ENCODE data around the gene RHOG.
"Not testable (repeated sequence)": the region's sequence is repeated elsewhere in the genome, so short reads cannot be mapped to it uniquely, and the experiment has no call there.

RHOG gene

DNA sequence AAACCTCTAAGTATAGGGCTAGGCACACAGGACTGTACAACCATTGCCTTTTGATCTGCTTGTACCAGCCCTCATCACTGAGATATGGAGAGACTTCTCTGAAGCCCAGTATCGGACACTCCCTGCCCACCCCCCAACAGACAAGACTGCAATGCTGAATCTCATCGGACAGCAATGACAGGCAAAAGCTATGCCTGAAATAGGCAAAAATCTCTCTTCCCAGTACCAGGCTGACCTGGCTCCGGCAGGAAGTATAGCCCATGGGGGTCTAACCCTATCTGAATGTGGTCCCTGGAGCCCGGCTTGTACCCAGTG is 6.5 kb downstream of the RHOG start:
- no peak for DNase-seq

DNA sequence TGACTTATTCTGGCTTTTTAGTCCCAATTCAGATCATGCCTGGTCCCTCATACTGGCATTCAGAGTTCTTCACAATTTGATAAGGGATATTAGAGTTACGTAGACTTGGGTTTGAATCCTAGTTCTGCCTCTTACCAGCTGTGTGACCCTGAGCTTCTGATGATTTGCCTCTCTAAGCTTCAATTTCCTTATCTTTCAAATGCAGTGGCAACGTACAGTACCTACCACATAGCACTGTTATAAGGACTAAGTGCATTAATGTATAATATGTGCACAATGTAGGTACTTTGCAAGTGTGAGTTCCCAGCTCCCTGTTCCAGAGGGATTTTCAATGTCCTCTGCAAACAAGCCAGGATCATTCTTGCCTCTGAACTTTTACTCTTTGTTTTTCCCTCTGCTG is 7.3 kb downstream of the RHOG start:
- no peak for DNase-seq

DNA sequence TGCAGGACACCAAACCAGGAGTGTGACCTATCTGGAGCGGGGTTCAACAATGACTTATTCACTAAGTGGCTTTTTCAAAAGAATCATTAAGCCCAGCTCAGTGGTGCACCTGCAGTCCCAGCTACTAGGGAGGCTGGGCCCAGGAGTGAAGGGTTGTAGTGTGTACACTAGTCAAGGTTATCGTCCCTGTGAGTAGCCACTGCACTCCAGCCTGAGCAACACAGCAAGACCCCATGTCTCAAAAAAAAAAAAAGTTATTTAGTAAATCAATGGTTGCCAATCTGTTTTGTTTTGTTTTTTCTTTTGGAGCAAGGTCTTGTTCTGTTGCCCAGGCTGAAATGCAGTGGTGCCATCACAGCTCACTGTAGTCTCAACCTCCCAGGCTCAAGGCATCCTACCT is 7.9 kb downstream of the RHOG start:
- no peak for DNase-seq

DNA sequence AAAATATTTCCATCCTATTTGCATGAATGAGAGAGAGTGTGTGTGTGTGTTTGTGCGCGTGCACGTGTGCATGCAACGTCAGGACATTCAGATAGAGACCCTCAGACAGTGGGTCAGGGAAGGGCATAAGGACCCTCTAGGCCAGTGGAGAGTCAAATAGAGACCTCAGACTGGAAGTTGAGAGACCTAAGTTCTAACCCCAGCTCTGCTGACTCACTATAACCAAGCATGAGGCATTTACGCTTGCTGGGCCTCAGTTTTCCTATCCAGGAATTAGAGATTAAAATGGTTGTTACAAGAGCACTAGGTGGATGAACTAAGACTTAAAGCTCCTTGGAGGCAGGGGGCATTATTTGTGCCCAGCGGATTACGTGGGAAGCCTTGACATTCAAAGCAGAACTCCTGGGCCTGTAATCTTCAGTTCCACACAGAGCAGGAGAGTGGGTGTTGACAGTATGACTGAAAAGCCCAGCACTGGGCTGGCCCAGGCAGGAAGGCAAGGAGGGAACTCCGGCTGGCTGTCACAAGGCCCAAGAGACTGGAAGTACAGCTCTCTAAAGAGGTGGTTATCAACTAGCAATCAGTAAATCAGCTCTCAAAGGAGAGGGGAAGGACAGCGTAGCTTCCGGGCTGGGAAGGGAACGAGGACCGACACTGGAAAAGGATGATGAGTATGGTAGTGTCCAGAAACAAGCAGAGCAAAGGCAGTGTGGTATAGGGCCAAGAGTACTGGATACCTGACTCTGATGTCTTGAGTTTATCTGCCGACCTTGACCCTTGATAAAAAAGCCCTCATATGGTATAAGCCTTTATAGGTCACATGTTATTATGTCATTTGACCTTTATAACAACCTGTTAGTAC is 9.2 kb downstream of the RHOG start:
- DNase-seq: peak in 2 of 14 donors; percentile 10 to 30

DNA sequence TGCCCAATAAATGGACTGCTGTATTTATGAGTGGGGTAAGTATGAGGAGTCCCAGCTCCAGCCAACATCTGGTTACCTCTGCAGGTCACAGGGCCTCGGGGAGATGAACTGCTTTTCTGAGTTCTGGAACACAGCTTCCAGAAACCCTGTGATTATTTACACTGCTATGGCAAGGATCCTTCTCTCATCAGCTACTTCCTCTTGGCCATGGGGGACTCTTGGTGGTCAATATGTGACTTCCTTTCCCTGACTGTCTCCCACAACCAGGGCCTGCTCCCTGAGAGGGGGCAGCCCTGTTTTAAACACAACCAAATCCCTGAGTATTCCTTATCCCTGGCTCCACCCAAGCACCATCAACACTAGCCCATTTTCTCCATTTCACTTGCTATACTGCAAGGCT is 10.0 kb downstream of the RHOG start:
- DNase-seq: peak in 1 of 14 donors; percentile 4

DNA sequence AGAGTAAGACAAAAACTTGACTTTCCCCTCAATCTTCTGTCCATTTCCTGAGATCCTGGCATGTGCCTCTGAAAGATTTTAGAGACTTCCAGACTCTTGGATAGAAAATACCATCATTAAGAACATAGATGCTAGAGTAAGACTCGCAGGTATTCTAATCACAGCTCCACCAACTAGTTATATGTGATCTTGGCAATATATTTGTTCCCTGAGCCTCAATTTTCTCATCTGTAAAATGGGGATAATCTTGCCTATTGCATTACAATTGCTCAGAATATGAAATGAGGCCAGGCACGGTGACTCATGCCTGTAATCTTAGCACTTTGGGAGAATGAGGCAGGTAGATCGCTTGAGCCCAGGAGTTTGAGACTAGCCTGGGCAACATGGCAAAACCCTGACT is 10.7 kb downstream of the RHOG start:
- DNase-seq: no peak

DNA sequence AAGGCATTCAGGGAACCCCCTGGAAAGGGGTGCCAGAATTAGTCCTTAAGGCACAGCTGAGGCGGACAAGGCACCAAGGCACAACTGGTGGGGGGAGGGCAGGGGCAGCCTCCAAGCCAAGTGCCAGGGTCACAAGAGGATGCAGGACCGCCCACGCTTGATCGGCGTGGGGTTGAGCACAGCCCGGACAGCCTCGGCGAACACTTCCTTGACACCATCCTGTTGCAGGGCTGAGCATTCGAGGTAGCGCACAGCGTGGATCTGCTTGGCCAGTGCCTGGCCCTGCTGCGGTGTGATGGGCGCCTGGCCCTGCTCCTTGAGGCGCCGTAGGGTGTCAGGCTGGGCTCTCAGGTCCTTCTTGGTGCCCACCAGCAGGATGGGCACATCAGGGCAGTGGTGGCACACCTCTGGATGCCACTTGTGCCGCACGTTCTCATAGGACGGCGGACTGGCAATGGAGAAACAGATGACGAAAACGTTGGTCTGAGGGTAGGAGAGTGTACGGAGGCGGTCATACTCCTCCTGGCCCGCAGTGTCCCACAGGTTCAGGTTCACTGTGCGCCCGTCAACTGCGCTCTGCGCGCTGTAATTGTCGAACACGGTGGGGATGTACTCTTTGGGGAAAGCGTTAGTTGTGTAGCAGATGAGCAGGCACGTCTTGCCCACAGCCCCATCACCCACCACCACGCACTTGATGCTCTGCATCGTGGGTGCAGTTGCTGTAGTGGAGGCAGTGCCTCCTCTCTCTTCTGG is 13.1 kb downstream of the RHOG start:
- DNase-seq: peak in 4 of 14 donors; percentile 37 to 61 (median 55)

DNA sequence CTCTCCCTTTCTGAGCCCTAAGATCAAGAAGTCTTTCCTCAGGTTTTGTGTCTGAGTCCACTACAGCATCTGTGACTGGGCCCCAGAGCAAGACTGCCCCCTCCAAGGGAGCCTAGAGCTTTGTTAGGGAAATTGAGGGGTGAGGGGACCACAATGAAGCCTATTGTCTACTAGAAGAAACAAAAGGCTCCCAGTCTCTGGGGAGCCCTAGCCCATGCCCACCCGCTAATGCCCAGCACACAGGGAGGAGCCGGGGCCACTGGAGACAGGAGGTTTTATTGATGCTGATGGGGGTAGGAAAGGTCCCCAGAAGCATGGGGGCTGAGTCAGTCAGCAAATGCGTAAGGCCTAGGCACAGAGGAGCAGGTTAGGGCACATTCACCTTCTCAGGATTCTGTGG is 14.0 kb downstream of the RHOG start:
- DNase-seq: peak in 11 of 14 donors; percentile 24 to 89 (median 67)

DNA sequence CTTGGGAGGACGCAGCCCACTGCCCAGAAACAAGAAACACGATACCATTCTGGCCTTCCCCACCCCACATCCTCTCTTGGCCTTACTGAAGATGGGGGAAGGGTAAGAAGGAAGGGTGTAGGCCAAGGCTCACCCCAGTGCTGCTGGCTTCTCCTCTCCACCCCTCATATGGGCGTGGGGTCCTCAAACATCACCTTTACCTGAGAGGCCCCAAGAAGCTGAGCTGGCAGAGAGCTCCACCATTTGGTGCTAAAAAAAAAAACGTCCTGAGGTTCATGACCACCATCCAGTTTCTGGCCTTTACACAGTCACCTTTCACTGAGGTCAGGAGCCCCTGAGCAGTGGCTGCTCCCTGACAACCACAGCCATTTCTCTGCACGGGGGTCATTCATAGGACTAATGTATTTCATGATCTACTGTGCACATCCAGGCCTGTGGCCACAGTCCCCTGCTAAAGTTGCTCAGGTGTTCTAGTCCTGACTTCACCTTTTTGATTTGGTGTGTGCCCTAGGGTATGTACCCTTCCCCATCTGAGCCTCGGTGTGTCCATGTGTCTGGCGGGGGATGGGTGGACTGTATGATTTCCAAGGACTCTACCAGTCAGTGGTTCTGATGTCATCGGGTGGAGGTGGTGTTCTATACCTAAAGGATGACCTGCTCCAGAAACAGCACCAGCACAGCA is 15.1 kb downstream of the RHOG start:
- peak in 1 of 14 donors; percentile 27 for DNase-seq

DNA sequence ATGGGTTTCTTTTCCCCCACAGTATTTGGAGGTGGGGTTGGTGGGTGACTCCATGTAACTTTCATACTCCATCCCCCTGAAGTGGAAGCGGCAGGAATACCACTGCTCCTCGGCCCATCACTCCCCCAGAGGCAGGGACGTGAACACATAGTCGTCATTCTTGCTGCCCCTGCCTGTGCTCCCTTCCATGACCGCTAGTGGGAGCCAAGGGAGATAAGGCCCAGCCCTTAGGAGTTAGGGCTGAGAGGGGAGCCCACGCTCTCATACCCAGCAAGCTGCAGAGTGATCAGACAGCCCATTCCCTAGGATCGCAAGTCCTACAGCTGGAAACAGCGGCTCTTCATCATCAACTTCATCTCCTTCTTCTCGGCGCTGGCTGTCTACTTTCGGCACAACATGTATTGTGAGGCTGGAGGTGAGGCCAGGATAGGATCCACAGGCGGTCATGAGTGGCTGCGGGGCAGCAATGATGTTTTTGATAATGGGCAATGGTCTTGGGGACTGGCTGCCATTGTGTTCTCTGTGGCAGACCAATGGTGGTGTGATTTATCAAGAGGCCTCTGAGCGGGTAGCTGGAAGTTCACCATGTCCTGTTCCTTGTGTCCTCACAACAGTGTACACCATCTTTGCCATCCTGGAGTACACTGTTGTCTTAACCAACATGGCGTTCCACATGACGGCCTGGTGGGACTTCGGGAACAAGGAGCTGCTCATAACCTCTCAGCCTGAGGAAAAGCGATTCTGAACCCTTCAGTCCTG is 15.9 kb downstream of the RHOG start:
- DNase-seq: peak in 8 of 14 donors; percentile 23 to 60 (median 38)

DNA sequence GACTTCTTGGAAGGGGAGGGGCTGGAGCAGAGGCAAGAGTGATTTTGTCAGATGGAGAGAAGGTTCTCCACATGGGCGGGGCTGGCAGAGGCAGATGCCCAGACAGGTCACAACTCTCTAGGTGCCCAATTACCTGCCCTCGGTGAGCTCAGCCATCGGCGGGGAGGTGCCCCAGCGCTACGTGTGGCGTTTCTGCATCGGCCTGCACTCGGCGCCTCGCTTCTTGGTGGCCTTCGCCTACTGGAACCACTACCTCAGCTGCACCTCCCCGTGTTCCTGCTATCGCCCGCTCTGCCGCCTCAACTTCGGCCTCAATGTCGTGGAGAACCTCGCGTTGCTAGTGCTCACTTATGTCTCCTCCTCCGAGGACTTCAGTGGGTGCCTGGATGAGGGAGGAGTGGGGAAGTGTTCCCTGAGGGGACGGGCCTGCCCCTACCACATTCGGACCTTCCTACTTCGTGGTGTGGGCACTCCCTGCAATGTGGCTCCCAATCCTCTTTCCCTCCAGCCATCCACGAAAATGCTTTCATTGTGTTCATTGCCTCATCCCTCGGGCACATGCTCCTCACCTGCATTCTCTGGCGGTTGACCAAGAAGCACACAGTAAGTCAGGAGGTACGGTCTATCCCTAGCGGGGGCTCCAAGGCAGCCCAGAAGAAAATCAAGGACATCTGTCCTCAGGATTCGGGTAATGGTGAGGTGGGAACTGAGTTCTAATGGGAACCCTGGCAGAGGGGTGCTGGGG is 16.8 kb downstream of the RHOG start:
- no peak for DNase-seq

DNA sequence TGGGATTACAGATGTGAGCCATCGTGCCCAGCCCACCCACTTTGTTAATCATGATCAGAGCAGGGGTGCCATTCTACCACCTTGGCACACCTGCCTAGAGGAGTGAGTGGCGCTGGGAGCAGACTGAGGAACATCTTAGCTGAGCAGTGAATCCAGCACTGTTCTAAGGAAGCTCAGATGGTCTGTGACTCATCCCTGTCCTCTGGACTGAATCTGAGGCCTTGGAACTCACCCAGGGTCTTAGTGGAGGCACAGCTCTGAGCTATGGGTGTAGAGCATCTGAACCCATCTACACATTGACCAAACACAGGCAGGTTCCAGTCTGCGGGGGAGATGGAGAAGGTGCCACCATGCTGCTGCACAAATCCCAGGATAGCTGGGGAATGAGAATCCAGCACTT is 17.5 kb downstream of the RHOG start:
- peak in 1 of 14 donors; percentile 3 for DNase-seq

DNA sequence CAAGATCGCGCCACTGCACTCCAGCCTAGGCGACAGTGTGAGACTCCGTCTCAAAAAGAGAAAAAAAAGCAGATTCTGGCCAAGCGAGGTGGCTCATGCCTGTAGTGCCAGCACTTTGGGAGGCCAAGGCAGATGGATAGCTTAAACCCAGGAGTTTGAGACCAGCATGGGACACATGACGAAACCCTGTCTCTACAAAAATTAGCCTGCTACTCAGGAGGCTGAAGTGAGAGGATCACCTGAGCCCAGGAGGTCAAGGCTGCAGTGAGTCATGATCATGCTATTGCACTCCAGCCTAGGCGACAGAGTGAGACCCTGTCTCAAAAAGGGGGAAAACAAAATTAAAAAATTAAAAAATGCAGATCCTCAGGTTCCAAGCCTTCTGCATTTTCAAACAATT is 18.4 kb downstream of the RHOG start:
- no peak for DNase-seq

DNA sequence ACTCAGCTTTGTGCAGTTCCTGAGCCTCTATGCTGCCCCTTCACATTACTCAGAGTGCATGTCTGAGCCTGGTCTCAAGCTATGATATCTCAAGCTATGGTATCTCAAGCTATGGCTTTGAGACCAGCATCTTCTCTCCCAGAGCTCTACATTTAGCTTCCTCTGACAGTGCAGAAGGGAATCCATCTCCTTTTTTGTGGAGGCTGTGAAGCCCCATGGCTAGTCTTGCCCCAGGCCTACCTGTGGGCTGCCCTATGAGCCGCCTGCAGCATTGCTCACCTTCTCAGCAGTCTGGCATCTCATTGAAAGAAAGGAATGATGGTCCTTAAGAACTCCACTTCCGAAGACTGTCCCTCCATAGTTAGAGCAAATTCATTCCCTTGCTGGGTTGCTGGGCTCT is 19.8 kb downstream of the RHOG start:
- no peak for DNase-seq

DNA sequence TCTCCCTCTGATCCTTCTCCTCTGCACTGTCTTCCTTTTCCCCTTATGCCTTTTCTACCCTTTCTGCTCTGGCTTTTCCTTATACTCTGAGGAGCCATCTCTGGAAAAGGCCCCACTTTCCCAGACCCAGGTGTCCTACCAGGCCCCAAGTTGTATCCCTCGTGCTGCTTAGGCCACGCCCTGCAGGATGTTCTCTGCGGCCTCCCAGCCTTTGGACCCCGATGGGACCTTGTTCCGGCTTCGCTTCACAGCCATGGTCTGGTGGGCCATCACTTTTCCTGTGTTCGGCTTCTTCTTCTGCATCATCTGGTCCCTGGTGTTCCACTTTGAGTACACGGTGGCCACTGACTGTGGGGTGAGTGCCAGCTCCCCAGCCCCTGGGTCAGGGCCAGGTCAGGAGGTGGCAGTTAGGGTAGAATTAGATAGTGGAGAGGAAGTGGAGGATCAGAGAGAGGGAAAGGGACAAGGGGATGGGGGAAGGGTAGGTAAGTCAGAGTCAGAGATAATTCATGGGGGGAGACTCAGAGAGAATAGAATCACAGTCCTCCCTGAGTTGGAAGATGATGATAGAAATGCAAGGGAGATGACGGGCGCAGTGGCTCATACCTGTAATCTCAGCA is 23.5 kb downstream of the RHOG start:
- no peak for DNase-seq

DNA sequence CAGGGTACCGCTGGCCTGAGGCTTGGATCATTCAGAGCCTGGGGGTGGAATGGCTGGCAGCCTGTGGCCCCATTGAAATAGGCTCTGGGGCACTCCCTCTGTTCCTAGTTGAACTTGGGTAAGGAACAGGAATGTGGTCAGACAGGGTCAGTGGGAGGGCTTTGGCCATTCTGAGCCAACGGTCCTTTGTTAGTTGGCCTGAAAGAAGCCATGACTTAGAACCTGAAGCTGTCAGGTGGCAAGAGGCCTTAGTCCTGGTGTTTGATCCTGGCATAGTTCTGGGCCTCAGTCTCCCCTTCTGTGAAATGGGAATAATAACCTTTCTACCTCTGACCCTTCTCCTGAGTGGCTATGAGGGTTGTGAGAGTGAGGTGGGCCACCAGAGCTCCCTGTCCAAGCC is 24.1 kb downstream of the RHOG start:
- no peak for DNase-seq

DNA sequence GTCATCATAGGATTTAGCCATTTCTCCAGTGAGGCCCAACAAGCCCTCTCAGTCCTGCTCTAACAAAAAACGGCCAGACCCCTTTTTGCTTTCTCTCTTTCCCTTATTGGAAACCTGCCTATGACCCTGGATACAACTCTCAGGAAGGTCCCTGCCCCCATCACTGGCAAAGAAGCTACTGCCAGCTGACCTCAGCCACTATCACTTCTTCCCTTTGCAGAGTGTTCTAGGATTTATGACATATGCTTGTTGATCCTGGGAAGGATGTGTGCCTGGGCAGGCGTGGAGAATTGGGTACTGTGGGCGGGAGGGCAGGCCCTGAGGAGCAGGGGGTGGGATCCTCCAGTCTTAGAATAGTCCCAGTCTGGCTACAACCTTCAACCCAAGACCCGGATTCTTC is 24.9 kb downstream of the RHOG start:
- DNase-seq: no peak

DNA sequence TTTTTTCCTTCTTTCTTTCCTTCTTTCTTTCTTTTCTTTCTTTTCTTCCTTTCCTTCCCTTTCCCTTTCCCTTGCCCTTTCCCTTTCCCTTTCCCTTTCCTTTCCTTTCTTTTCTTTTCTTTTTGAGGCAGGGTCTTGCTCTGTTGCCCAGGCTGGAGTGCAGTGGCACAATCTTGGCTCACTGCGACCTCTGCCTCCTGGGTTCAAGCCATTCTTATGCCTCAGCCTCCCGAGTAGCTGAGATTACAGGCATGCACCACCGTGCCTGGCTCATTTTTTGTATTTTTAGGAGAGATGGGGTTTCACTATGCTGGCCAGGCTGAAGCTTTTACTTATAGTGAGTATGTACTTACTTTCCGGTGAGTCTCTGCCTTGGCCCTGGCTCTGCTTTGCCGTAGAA is 25.9 kb downstream of the RHOG start:
- not testable (repeated sequence) for DNase-seq

DNA sequence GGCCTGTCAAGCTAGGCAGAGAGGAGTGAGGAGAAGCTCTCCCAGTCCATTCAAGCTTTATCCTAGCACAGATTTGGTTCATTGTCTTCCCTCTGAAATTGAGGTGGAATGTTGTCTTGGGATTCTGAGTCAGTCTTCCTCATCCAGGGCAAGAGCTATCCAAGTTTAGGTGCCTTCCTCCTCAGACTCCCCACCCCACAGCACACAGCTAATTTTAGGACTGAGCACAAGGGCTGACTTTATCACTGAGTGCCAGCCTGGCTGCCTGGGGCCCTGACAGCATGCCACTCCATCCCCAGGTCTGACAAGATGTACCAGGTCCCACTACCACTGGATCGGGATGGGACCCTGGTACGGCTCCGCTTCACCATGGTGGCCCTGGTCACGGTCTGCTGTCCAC is 29.8 kb downstream of the RHOG start:
- DNase-seq: no peak

DNA sequence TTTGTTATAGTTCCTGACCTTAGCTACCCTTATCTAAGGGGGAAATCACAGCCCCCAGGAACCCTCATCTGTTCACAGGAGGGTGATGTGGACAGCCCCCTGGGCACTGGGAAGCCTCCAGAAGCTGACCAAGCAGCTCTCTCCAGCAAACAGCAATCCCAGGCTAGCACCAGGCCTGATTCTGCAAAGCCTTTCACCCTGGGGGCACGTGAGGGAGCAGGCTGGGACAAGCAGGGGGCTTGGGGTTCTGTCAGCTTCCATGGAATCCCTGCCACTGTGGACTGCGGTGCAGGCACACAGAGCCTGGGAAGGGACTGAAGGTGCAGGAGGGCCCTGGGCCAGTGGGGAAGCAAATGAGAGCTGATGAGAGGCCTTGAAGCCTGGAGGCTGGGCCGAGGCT is 30.3 kb downstream of the RHOG start:
- no peak for DNase-seq

DNA sequence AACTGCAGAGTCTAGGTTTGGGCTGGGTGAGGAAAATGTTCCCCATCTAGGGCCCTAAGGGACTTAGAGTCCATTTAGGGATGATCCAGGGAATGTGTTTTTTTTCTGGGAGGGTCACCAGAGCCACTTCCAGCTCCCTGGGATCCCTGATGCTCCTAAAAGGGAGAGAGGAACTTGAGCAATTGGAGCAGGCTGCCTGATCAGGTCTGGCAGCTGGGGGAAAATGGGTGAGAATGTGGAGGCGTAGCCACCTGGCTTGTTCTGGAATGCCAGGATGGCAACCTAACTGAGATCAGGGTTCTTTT is 31.2 kb downstream of the RHOG start:
- no peak for DNase-seq

Measured in C1 segment of cervical spinal cord (tissue), 14 donors.